HG03442 (cell line): ENCODE data around the gene GPATCH2L.

Source experiments
- ATAC-seq: cut with Tn5 transposase; IDR thresholded peaks from one replicate; pipeline ENCODE4 v1.9.1; 2021; ENCODE audit warnings: mild to moderate bottlenecking, moderate library complexity; ENCODE audit not compliant: unreplicated experiment

The GPATCH2L gene

DNA sequence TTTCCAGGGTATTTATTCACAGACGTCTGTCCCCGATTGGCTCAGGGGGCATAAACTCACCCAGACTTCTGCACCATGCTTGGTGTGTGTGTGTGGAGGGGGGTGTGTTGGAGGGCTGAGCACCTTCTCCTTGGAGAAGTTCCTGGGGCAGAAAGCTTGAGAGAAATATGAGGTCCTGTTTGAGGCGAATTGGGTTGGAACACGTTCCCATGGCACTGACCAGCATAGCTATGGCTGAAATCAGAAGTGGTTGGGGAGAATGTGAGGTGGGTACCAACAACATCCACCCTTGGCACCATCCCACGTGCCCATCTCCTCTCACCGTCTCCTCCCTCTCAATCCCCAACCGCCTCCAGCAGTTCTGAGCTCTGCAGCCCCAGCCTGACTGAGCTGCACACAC is 16.0 kb upstream of the GPATCH2L start:
- ATAC-seq: no peak

GRCh38 chr14:76136476-76137110 is 15.1 kb upstream of the GPATCH2L start:
- no peak for ATAC-seq

DNA sequence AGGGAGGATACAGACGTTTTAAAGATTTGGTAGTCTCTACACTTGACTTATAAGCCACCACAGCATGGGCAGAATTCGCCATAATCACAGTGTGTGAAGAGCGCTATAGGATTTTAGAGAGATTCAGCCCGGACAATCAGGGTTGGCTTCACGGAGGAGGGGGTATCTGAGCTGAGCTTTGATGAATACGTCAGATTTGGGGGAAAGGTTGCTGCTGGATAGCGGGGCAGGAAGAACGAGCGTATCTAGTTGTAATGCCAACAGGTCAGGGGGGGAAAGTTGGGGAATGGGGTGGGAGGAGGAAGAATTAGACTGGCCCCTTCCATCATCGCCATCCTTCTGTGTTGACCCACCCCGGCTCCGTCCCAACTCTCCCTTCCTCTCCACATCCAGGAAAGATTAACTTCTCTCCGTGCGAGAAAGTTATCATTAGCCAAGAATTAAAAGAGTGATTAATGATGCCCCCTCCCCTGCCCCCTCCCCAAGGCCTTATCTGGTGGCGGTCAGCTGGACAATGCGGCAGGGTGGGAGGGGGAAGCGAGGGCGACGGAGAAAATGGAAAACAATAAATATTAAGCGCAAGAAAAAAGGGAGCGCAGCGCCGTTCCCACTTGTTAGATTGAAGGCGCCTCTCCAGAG is 13.5 kb upstream of the GPATCH2L start:
- no peak for ATAC-seq

- no peak for ATAC-seq
Observed at GRCh38 chr14:76138758-76139723, 12.7 kb upstream of the GPATCH2L start.

DNA sequence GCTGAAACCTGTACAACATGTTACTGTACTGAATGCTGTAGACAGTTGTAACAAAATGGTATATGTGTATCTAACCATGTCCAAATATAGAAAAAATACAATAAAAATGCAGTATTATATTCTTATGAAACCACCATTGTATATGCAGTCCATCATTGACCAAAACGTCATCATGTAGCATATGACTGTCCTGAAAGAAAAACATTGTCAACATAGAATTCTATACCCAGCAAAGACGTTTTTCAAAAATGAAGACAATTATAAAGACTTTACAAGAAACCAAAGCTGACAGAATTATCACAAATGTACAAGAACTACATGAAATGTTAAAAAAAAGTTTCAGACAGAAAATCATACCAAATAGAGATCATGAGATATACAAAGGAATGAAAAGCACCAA is 8.1 kb upstream of the GPATCH2L start:
- no peak for ATAC-seq

GRCh38 chr14:76146976-76147375 is 4.7 kb upstream of the GPATCH2L start:
- no peak for ATAC-seq

- ATAC-seq: no peak
Observed at GRCh38 chr14:76149196-76149595, 2.5 kb upstream of the GPATCH2L start.

DNA sequence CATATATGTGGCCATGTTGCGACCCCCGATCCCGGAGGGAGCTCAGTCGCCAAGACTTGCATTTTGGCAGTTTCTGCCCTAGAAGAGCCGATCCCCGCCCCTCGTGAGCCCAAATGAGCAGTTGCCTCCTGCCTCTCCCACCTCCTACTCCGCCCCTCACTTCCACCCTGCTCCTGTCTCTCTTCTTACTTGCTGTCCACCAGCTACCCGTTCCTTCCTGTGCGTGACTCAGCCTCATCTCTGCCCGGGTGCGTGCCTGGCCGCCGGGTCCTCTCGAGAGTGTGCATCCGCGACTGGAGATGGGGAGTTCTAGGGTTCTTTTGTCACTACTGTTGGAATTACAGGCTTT is 585 bp downstream of the GPATCH2L start:
- ATAC-seq: peak; percentile 70

- ATAC-seq: no peak
Observed at GRCh38 chr14:76153919-76154318, 2.2 kb downstream of the GPATCH2L start.

- no peak for ATAC-seq
Observed at GRCh38 chr14:76154539-76155126, 2.9 kb downstream of the GPATCH2L start.

DNA sequence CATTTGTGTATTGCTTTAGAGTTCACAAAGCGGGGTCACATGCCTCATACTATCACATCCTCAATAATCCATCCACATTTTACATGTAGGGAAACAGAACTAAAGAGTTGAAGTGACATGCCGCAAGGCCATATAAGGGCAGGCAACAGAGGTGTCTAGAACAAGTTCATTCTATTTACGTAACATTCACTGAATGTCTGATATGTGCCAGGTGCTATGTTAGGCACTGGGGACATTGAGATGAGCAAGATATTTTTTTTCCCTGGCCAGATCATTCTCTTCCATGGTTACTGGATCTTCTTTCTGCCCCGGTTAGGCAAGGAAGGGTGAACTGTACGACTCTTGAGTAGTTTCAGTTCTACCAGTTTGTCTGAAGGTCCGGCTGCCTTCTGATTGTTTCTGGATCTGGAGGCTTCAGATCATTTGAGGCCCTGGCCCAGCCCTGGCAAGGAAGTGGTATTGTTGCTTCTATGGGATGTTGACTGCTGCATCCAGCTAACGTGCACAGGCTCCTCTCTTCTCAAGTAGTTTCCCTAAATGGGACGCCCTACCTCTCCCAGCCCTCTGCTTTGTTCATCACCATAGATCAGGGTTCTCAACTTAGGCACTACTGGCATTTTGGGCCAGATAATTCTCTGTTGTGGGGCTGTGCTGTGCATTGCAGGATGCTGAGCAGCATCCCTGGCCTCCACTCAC is 12.1 kb downstream of the GPATCH2L start:
- no peak for ATAC-seq

DNA sequence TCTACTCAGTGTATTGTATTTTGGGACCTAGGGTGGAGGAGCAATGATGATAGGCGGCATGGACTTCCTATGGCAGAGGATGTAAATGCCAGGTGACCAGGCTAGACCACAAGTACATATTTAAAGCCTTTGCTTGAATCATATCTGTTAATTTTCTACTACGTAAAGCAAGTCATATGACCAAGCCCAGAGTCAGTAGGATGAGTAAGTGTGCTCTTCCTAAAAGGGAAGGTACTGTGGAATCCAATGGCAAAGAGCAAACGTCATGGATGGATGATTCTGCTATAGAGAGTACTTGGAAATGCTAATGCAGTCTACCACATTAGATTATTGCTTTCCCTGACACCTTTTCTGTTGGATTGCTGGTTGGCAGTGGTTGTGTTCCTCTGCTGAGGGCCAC is 16.8 kb downstream of the GPATCH2L start:
- no peak for ATAC-seq

GRCh38 chr14:76169776-76170175 is 18.1 kb downstream of the GPATCH2L start:
- ATAC-seq: no peak

DNA sequence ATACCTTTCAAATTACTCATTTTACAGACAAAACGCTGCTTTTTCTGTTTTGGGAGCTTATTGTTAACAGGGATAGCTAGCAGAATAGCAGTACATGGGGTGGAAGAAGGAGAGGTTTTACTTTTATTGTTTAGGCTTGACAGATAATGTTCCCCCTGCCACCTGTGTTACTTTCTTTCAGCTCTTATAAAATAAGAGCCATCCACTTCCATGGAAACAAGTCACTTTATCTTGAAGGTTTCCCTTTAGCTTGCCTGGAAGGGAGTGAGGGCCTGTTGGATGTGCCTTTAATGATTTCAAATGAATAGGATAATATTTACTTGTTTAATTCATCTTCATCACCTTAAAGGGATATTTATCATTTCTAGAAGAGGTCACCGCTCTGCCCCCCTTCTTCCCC is 23.3 kb downstream of the GPATCH2L start:
- ATAC-seq: no peak

- ATAC-seq: no peak
Observed at GRCh38 chr14:76175942-76176341, 24.2 kb downstream of the GPATCH2L start.

GRCh38 chr14:76181546-76181945 is 29.8 kb downstream of the GPATCH2L start:
- no peak for ATAC-seq

DNA sequence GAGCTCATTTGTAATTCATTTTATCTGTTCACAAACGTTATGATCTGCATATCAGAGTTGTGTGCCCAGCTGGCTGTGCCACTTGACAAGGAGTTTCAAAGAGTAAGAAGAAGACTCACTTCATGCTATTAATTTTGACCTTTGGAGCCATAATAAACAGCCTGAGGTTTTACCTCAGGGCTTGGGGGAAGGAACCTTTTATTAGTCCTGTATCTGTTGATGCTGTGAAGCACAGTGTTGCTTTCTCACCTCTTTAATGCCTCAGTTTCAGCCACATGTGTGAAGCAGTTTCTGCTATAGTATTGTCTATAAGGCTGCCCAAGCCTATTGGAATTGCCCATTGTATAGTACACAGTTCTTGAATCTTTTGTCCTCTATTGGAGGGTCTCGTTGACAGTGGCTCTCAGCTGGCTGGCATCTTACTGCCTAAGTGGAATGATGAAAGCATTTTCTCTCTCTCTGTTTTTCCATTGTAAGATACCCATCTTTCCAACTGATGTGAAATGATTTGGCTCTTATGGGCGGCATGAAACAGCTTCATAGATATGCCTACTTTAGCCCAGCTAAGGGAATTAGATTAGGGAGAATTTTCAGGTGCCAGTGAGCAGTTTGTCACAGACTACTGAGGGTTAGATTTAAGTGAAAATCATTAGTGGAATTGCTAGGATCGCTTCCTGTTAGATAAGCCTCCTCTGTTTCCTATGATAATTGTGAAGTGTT is 34.7 kb downstream of the GPATCH2L start:
- peak; percentile 77 for ATAC-seq

DNA sequence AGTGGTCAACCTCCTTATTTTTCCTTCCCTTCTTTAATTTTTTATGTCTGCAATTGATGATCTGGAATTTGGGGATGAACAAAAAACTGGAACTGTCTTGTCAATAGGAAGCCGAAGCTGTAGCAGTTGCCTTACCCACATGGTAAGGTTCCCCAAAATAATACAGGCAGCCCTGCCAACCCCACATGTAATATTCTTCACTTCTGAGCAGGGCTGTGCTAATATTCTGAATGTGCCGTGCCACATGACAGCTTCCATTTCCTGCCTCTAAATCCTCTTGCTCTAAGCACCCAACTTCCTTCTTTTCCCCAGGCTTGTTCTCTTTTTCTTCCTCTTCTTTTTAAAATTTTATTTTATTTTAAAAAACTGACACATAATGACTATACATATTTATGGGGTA is 39.6 kb downstream of the GPATCH2L start:
- no peak for ATAC-seq

- ATAC-seq: no peak
Observed at GRCh38 chr14:76193696-76194095, 42.0 kb downstream of the GPATCH2L start.

GRCh38 chr14:76194327-76194726 is 42.6 kb downstream of the GPATCH2L start:
- no peak for ATAC-seq
